BJ (cell line): ENCODE results near the gene TMED1. TPM values are rescaled to one million over a fixed set of nuclear protein-coding genes. Genes with fewer than 3 reads are reported as not detected.

Source experiments
- CTCF ChIA-PET: fragments of 350-600 bp; formaldehyde crosslinking; extraction: SDS; loops from one replicate; lab custom pipeline; 2021; ENCODE audit warnings: antibody characterized with exemption, inconsistent platforms; lab: Yijun Ruan, JAX
- POLR2A ChIA-PET: fragments of 300-600 bp; sonication (Branson Sonifier 250); formaldehyde crosslinking; extraction: SDS; loops from one replicate; lab custom pipeline; 2021; ENCODE audit warnings: antibody characterized with exemption; lab: Charles Lee
- DNase-seq: peaks from one replicate; pipeline ENCODE4 v3.0.0-alpha.2; 2011; ENCODE audit warnings: low read depth
- H3K27me3 ChIP-seq: 2 replicates; pipeline ENCODE4 v1.6.0; 2011; ENCODE audit warnings: low read length; ENCODE audit not compliant: control insufficient read depth, insufficient read depth
- H3K36me3 ChIP-seq: 2 replicates; pipeline ENCODE4 v1.5.1; 2011; ENCODE audit warnings: low read length; ENCODE audit not compliant: control insufficient read depth, insufficient read depth
- H3K4me3 ChIP-seq: 2 replicates; pipeline ENCODE4 v1.5.1; 2011; ENCODE audit warnings: low read depth, mild to moderate bottlenecking, control low read depth, low read length
- CTCF ChIP-seq: IDR thresholded peaks from 2 replicates; pipeline ENCODE4 v1.5.1; 2011; ENCODE audit warnings: low read depth, mild to moderate bottlenecking, control low read depth, inconsistent platforms, low read length, moderate library complexity; ENCODE audit not compliant: insufficient read depth
- polyA plus RNA-seq: library from polyadenylated mRNA; depleted of rRNA; stranded (reverse); fragments of >200 nt; gene quantifications from 2 replicates; pipeline ENCODE4 v1.2.3, GENCODE V29; 2011; rRNA removed
- small RNA-seq: library from RNA; depleted of rRNA; stranded (forward); fragments of <200 nt; gene quantifications from one replicate; pipeline ENCODE3, GENCODE V24; 2012; ENCODE audit warnings: low replicate concordance, low read depth; ENCODE audit not compliant: insufficient read length

Gene TMED1
- polyA plus RNA-seq, 1 experiment: 85.3 TPM

GRCh38 chr19:10789866-10790265 is 46.1 kb downstream of the TMED1 start:
- no peak for DNase-seq
- no peak for TF ChIP-seq CTCF
- ChIA-PET POLR2A (no interaction called here), CTCF (no interaction called here)
- Histone ChIP-seq H3K36me3 (peaks cover 30% of the 10 kb centered on the region), H3K27me3 (no peaks in the 10 kb centered on the region), H3K4me3 (no peak overlapping the region)

- ChIA-PET POLR2A (no interaction called here), CTCF (no interaction called here)
- peaks cover 35% of the 10 kb centered on the region for H3K36me3 ChIP-seq
- H3K27me3 ChIP-seq: no peaks in the 10 kb centered on the region
- no peak for DNase-seq
- no peak overlapping the region for H3K4me3 ChIP-seq
- no peak for TF ChIP-seq CTCF
Measured at GRCh38 chr19:10788146-10788545, 47.9 kb downstream of the TMED1 start.

GRCh38 chr19:10784257-10784656 is 51.8 kb downstream of the TMED1 start:
- peaks cover 46% of the 10 kb centered on the region for H3K36me3 ChIP-seq
- ChIA-PET CTCF (interaction anchor here (2.1 kb wide), 1 partner anchor 10 kb away, joined by 7 read pairs; no protein-coding TSS in a partner anchor), POLR2A (no interaction called here)
- no peak for TF ChIP-seq CTCF
- DNase-seq: no peak
- no peak overlapping the region for H3K4me3 ChIP-seq
- H3K27me3 ChIP-seq: no peaks in the 10 kb centered on the region

- POLR2A ChIA-PET: no interaction called here
- no peak for TF ChIP-seq CTCF
- no peak overlapping the region for H3K4me3 ChIP-seq
- DNase-seq: no peak
- CTCF ChIA-PET: interaction anchor here (0.9 kb wide), 1 partner anchor 12 kb away, joined by 3 read pairs; no protein-coding TSS in a partner anchor
- no peaks in the 10 kb centered on the region for H3K27me3 ChIP-seq
- peaks cover 41% of the 10 kb centered on the region for H3K36me3 ChIP-seq
Measured at GRCh38 chr19:10782795-10783194, 53.2 kb downstream of the TMED1 start.

Small RNA genes lying within 50 kb of the gene (small RNA-seq; reads per million reads assigned to genes)
- gene MIR199A1 (1.3 reads per million), gene MIR6793 (not detected)

Other genes with a start within 250 kb of the TMED1 start
- gene AP1M2, start 248.9 kb downstream of the TMED1 start, polyA plus RNA-seq: not detected in 2 replicates
- 78.0 and 114 TPM in 2 replicates for gene SLC44A2, start 210.7 kb downstream of the TMED1 start, polyA plus RNA-seq
- gene ILF3, start 181.9 kb downstream of the TMED1 start, polyA plus RNA-seq: 99.0 and 148 TPM in 2 replicates
- gene QTRT1, start 134.8 kb downstream of the TMED1 start, polyA plus RNA-seq: 23.9 and 46.5 TPM in 2 replicates
- gene DNM2, start 118.1 kb downstream of the TMED1 start, polyA plus RNA-seq: 43.5 and 64.2 TPM in 2 replicates
- gene C19orf38, start 12.2 kb upstream of the TMED1 start, polyA plus RNA-seq: 0.20 and 0.26 TPM in 2 replicates
- gene CARM1, start 35.3 kb upstream of the TMED1 start, polyA plus RNA-seq: 17.9 and 33.7 TPM in 2 replicates
- gene YIPF2, start 92.4 kb upstream of the TMED1 start, polyA plus RNA-seq: 79.3 and 138 TPM in 2 replicates
- gene TIMM29, start 92.6 kb upstream of the TMED1 start, polyA plus RNA-seq: 6.7 and 9.1 TPM in 2 replicates
- 25.2 and 46.3 TPM in 2 replicates for gene SMARCA4, start 124.8 kb upstream of the TMED1 start, polyA plus RNA-seq